Measurements from ENCODE around the gene ENTPD2.

DNA sequence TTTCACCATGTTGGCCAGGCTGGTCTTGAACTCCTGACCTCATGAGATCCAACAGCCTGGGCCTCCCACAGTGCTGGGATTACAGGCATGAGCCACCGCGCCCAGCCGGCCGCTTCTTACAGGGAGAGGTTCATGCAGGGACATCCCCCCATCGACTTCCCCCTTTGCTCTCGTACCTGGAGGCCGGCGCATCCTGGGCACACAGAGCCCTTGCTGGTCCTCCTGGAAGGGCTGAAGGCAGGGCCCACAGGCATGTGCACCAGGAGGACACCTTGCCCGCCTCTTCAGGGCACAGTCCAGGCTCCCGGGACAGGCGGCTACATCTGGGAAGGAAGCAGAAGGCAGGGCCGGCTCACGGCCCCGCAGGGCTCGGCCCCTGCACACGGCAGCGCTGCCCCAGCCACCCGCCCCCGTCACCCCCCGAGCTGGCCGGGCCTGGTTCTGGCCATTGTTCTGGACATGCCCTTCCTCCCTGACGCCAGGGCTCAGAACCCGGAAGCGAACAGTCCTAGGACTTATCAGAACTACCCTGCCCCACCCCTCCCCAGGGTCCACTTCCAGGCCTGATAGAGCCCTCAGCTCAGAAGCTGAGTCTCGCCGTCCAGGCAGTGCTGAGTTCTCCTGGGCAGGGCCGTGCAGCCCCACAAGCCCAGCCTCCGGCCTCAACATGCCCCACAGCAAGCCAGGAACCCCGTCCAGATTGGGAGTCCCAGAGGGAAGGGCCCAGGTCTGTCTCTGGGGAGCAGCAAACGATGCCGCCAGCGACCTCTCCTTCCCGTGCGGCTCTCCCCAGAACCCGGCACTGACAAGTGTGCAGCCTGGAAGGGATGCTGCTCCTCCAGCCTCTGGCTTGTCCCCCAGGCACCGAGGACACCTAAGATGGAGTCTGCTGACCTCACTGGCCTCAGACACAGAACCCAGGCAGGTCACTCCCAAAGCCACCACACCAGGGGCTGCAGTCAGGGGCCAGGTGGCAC is 10.8 kb downstream of the ENTPD2 start:
- peak in 1 of 2 donors; percentile 13 for TF ChIP-seq POLR2A (IDR thresholded peaks at IDR 0.05)
- TF ChIP-seq, protein P1, sequence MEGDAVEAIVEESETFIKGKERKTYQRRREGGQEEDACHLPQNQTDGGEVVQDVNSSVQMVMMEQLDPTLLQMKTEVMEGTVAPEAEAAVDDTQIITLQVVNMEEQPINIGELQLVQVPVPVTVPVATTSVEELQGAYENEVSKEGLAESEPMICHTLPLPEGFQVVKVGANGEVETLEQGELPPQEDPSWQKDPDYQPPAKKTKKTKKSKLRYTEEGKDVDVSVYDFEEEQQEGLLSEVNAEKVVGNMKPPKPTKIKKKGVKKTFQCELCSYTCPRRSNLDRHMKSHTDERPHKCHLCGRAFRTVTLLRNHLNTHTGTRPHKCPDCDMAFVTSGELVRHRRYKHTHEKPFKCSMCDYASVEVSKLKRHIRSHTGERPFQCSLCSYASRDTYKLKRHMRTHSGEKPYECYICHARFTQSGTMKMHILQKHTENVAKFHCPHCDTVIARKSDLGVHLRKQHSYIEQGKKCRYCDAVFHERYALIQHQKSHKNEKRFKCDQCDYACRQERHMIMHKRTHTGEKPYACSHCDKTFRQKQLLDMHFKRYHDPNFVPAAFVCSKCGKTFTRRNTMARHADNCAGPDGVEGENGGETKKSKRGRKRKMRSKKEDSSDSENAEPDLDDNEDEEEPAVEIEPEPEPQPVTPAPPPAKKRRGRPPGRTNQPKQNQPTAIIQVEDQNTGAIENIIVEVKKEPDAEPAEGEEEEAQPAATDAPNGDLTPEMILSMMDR (IDR thresholded peaks at IDR 0.05): no peak

Data from uterus (tissue), 2 donors.